Neural cell (in vitro differentiated cells): ENCODE data around the gene FHOD3. TPM values are rescaled to one million over a fixed set of nuclear protein-coding genes. Genes with fewer than 3 reads are reported as not detected.

Experiments used
- H2AFZ ChIP-seq: fragments of 200-600, 300-800 bp; sonication (generic), shearing (Covaris generic); 2 replicates; pipeline ENCODE4 v1.6.0; 2014; ENCODE audit warnings: low read depth, mild to moderate bottlenecking, antibody characterized with exemption, low read length, moderate library complexity
- H3F3A ChIP-seq: fragments of 200-600 bp; shearing (Covaris generic); 2 replicates; pipeline ENCODE4 v1.6.1; 2016; ENCODE audit warnings: mild to moderate bottlenecking, moderate library complexity, mixed read lengths, antibody characterized with exemption, low read length; ENCODE audit not compliant: insufficient read depth, poor library complexity, severe bottlenecking
- H3K27ac ChIP-seq: fragments of 200-600, 300-800 bp; sonication (generic), shearing (Covaris generic); 2 replicates; pipeline ENCODE4 v1.5.1; 2014; ENCODE audit warnings: mild to moderate bottlenecking, low read length, moderate library complexity
- H3K27me3 ChIP-seq: fragments of 300-800, 200-600 bp; sonication (generic), shearing (Covaris generic); 2 replicates; pipeline ENCODE4 v1.6.0; 2014; ENCODE audit warnings: mild to moderate bottlenecking, low read depth, low read length, moderate library complexity; ENCODE audit not compliant: insufficient read depth
- H3K36me3 ChIP-seq: fragments of 300-800, 200-600 bp; sonication (generic), shearing (Covaris generic); 2 replicates; pipeline ENCODE4 v1.5.1; 2014; ENCODE audit warnings: mild to moderate bottlenecking, antibody characterized with exemption, low read length, moderate library complexity; ENCODE audit not compliant: insufficient read depth
- H3K4me2 ChIP-seq: fragments of 300-800, 200-600 bp; sonication (generic), shearing (Covaris generic); 2 replicates; pipeline ENCODE4 v1.6.0; 2014; ENCODE audit warnings: mild to moderate bottlenecking, low read length
- H3K4me3 ChIP-seq: fragments of 300-800, 200-600 bp; sonication (generic), shearing (Covaris generic); 2 replicates; pipeline ENCODE4 v1.5.1; 2014; ENCODE audit warnings: mild to moderate bottlenecking, low read length, moderate library complexity
- H3K79me2 ChIP-seq: fragments of 200-600 bp; shearing (Covaris generic); replicated peaks from 2 replicates; pipeline ENCODE4 v1.6.0; 2014; ENCODE audit warnings: mild to moderate bottlenecking, low read length, moderate library complexity; ENCODE audit not compliant: insufficient read depth
- H3K9ac ChIP-seq: fragments of 300-800, 200-600 bp; sonication (generic), shearing (Covaris generic); 2 replicates; pipeline ENCODE4 v1.6.1; 2016; ENCODE audit warnings: mild to moderate bottlenecking, low read length, mixed read lengths
- H3K9me2 ChIP-seq: fragments of 200-600 bp; shearing (Covaris generic); 2 replicates; pipeline ENCODE4 v1.6.1; 2016; ENCODE audit warnings: mild to moderate bottlenecking, low read length, mixed read lengths; ENCODE audit not compliant: insufficient read depth
- H3K9me3 ChIP-seq: fragments of 200-600, 300-800 bp; sonication (generic), shearing (Covaris generic); 2 replicates; pipeline ENCODE4 v1.6.1; 2016; ENCODE audit warnings: mild to moderate bottlenecking, mixed run types, low read length, moderate library complexity, mixed read lengths
- H4K20me1 ChIP-seq: fragments of 200-600 bp; shearing (Covaris generic); 2 replicates; pipeline ENCODE4 v1.6.1; 2016; ENCODE audit warnings: mild to moderate bottlenecking, mixed run types; ENCODE audit not compliant: insufficient read depth
- EP300 ChIP-seq: fragments of 450-650 bp; conservative IDR thresholded peaks from 2 replicates; pipeline ENCODE4 v1.6.1; 2014; ENCODE audit warnings: antibody characterized with exemption, mild to moderate bottlenecking, moderate library complexity; ENCODE audit not compliant: poor library complexity, severe bottlenecking
- EZH2 ChIP-seq: fragments of 200-600, 300-800 bp; shearing (Covaris generic), sonication (generic); IDR thresholded peaks from 2 replicates; pipeline ENCODE4 v1.6.1; 2014; ENCODE audit warnings: antibody characterized with exemption, low read length, borderline replicate concordance, mild to moderate bottlenecking; ENCODE audit not compliant: insufficient read depth, poor library complexity, severe bottlenecking
- MXI1 ChIP-seq: fragments of 450-650 bp; conservative IDR thresholded peaks from 2 replicates; pipeline ENCODE4 v1.6.1; 2014; ENCODE audit warnings: antibody characterized with exemption, mild to moderate bottlenecking; ENCODE audit not compliant: poor library complexity, severe bottlenecking
- POLR2AphosphoS5 ChIP-seq: IDR thresholded peaks from 2 replicates; pipeline ENCODE4 v1.6.1; 2012
- RAD21 ChIP-seq: fragments of 450-650 bp; conservative IDR thresholded peaks from 2 replicates; pipeline ENCODE4 v1.6.1; 2014; ENCODE audit warnings: antibody characterized with exemption, mild to moderate bottlenecking, moderate library complexity
- REST ChIP-seq: IDR thresholded peaks from 2 replicates; pipeline ENCODE4 v1.6.1; 2012; ENCODE audit warnings: borderline replicate concordance
- SMC3 ChIP-seq: fragments of 450-650 bp; conservative IDR thresholded peaks from 2 replicates; pipeline ENCODE4 v1.6.1; 2014; ENCODE audit warnings: antibody characterized with exemption, mild to moderate bottlenecking, moderate library complexity; ENCODE audit not compliant: poor library complexity
- TAF1 ChIP-seq: IDR thresholded peaks from 2 replicates; pipeline ENCODE4 v1.6.1; 2012; ENCODE audit warnings: low read depth
- polyA plus RNA-seq: library from polyadenylated mRNA; depleted of rRNA; stranded (reverse); fragments of >200 nt; gene quantifications from 2 replicates; pipeline ENCODE4 v1.2.3, GENCODE V29; 2014
- TF ChIP-seq, protein P1 (sequence below): fragments of 450-650 bp; IDR thresholded peaks from 2 replicates; pipeline ENCODE4 v1.5.1; 2014; ENCODE audit warnings: antibody characterized with exemption, mild to moderate bottlenecking, moderate library complexity; ENCODE audit not compliant: poor library complexity, severe bottlenecking

The FHOD3 gene
- polyA plus RNA-seq, 1 donor from 2014 or later: 19.4 TPM

- TF ChIP-seq, protein P1, sequence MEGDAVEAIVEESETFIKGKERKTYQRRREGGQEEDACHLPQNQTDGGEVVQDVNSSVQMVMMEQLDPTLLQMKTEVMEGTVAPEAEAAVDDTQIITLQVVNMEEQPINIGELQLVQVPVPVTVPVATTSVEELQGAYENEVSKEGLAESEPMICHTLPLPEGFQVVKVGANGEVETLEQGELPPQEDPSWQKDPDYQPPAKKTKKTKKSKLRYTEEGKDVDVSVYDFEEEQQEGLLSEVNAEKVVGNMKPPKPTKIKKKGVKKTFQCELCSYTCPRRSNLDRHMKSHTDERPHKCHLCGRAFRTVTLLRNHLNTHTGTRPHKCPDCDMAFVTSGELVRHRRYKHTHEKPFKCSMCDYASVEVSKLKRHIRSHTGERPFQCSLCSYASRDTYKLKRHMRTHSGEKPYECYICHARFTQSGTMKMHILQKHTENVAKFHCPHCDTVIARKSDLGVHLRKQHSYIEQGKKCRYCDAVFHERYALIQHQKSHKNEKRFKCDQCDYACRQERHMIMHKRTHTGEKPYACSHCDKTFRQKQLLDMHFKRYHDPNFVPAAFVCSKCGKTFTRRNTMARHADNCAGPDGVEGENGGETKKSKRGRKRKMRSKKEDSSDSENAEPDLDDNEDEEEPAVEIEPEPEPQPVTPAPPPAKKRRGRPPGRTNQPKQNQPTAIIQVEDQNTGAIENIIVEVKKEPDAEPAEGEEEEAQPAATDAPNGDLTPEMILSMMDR: no peak
- no peak for TF ChIP-seq RAD21
- TF ChIP-seq TAF1: no peak
- no peak for TF ChIP-seq POLR2AphosphoS5
- TF ChIP-seq EZH2: no peak
- no peak for TF ChIP-seq REST
- no peak for TF ChIP-seq SMC3
- TF ChIP-seq MXI1: no peak
- TF ChIP-seq EP300: no peak
- H3K9me3 ChIP-seq: no peaks in the 10 kb centered on the region
- no peak overlapping the region for H3K4me2 ChIP-seq
- H3K4me3 ChIP-seq: no peak overlapping the region
- no peaks in the 10 kb centered on the region for H3F3A ChIP-seq
- H2AFZ ChIP-seq: no peak overlapping the region
- H3K36me3 ChIP-seq: no peaks in the 10 kb centered on the region
- H4K20me1 ChIP-seq: no peaks in the 10 kb centered on the region
- H3K27me3 ChIP-seq: no peaks in the 10 kb centered on the region
- no peak overlapping the region for H3K27ac ChIP-seq
- H3K9me2 ChIP-seq: no peaks in the 10 kb centered on the region
- no peak overlapping the region for H3K9ac ChIP-seq
- no peaks in the 10 kb centered on the region for H3K79me2 ChIP-seq
These were observed 262.7 kb downstream of the FHOD3 start for GRCh38 chr18:36560187-36560586.

- no peak overlapping the region for H2AFZ ChIP-seq
- TF ChIP-seq RAD21 (no peak), POLR2AphosphoS5 (no peak), SMC3 (no peak)
- no peak overlapping the region for H3K4me3 ChIP-seq
- H3K4me2 ChIP-seq: no peak overlapping the region
- H3K9ac ChIP-seq: no peak overlapping the region
- no peaks in the 10 kb centered on the region for H4K20me1 ChIP-seq
- H3K9me3 ChIP-seq: no peaks in the 10 kb centered on the region
- no peak overlapping the region for H3K27ac ChIP-seq
- H3K36me3 ChIP-seq: no peaks in the 10 kb centered on the region
- no peaks in the 10 kb centered on the region for H3F3A ChIP-seq
- H3K9me2 ChIP-seq: no peaks in the 10 kb centered on the region
- H3K27me3 ChIP-seq: no peaks in the 10 kb centered on the region
- no peaks in the 10 kb centered on the region for H3K79me2 ChIP-seq
These were observed 263.5 kb downstream of the FHOD3 start for GRCh38 chr18:36561046-36561445.

DNA sequence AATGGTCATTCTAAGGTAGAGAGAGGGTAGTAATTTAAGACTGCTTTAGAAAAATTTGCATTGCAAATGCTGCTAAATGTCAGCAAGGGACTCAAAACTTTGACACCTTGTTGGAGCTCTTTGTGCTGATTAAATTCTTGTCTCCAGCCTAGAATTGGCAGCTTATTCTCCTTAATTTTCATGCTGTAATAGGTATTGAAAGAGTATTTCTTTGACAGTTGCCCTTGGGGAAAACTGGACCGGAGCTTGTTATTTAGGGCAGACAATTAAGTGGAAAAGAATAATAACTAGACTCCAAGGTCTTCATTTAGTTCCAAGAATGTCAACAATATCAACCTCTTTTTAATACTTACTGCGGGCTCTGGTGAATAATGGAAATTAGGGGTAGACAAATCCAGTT is 267.3 kb downstream of the FHOD3 start:
- TF ChIP-seq TAF1 (no peak), RAD21 (no peak), MXI1 (no peak), EZH2 (no peak), REST (no peak), SMC3 (no peak), EP300 (no peak), POLR2AphosphoS5 (no peak)
- TF ChIP-seq, protein P1: no peak
- Histone ChIP-seq H3K9ac (no peak overlapping the region), H3K79me2 (no peaks in the 10 kb centered on the region), H3K27ac (no peak overlapping the region), H3F3A (no peaks in the 10 kb centered on the region), H2AFZ (no peak overlapping the region), H3K4me2 (no peak overlapping the region), H3K27me3 (no peaks in the 10 kb centered on the region), H3K36me3 (no peaks in the 10 kb centered on the region), H3K9me2 (no peaks in the 10 kb centered on the region), H3K4me3 (no peak overlapping the region), H3K9me3 (no peaks in the 10 kb centered on the region), H4K20me1 (no peaks in the 10 kb centered on the region)
